Hepatocyte (in vitro differentiated cells): ENCODE results near the gene USP12.

Source experiments
- CTCF ChIP-seq: fragments of 200-600 bp; sonication (generic); IDR thresholded peaks from 2 replicates; pipeline ENCODE4 v1.5.1; 2016; ENCODE audit warnings: antibody characterized with exemption, mild to moderate bottlenecking; ENCODE audit not compliant: poor library complexity
- EZH2 ChIP-seq: fragments of 200-600 bp; sonication (generic); IDR thresholded peaks from 2 replicates; pipeline ENCODE4 v1.6.1; 2016; ENCODE audit warnings: antibody characterized with exemption, mild to moderate bottlenecking, borderline replicate concordance
- EZH2phosphoT487 ChIP-seq: fragments of 200-600 bp; sonication (generic); IDR thresholded peaks from one replicate; pipeline ENCODE4 v1.6.1; 2018; ENCODE audit warnings: antibody characterized with exemption, mild to moderate bottlenecking, low read depth, moderate library complexity; ENCODE audit not compliant: unreplicated experiment, severe bottlenecking

GRCh38 chr13:27211271-27211670 is 39.7 kb upstream of the USP12 start:
- TF ChIP-seq CTCF (no peak), EZH2 (no peak), EZH2phosphoT487 (no peak)
